ENCODE measurements around the gene FCER2.
"Not testable (repeated sequence)": the region's sequence is repeated elsewhere in the genome, so short reads cannot be mapped to it uniquely, and the experiment has no call there.

FCER2 gene

GRCh38 chr19:7701654-7702457 is at the start of gene FCER2:
FCER2 (minus strand) TSS chr19:7702131; CDS start chr19:7699760, 2,371 bp downstream.
- DNase-seq = no peak

- no peak for DNase-seq
These were observed 49.3 kb upstream of the FCER2 start for GRCh38 chr19:7751157-7751783.

GRCh38 chr19:7748756-7749155 is 46.8 kb upstream of the FCER2 start:
- peak; percentile 41 for DNase-seq

GRCh38 chr19:7748171-7748570 is 46.2 kb upstream of the FCER2 start:
- no peak for DNase-seq

GRCh38 chr19:7746903-7747884 is 45.3 kb upstream of the FCER2 start, which contains the start of gene CD209:
CD209 (minus strand) TSS chr19:7747534; CDS start chr19:7747511, 23 bp downstream.
- DNase-seq = no peak

- DNase-seq = not testable (repeated sequence)
These were observed 44.4 kb upstream of the FCER2 start for GRCh38 chr19:7746306-7746705.

GRCh38 chr19:7744871-7745650 is 43.1 kb upstream of the FCER2 start:
- DNase-seq = no peak

GRCh38 chr19:7744199-7744786 is 42.4 kb upstream of the FCER2 start:
- DNase-seq = no peak

- DNase-seq = no peak
These were observed 41.5 kb upstream of the FCER2 start for GRCh38 chr19:7743425-7743841.

GRCh38 chr19:7742991-7743390 is 41.1 kb upstream of the FCER2 start:
- DNase-seq = no peak

GRCh38 chr19:7742575-7742974 is 40.6 kb upstream of the FCER2 start:
- no peak for DNase-seq

- no peak for DNase-seq
These were observed 38.7 kb upstream of the FCER2 start for GRCh38 chr19:7740682-7741054.

- no peak for DNase-seq
These were observed 38.1 kb upstream of the FCER2 start for GRCh38 chr19:7739801-7740681.

- DNase-seq = no peak
These were observed 37.4 kb upstream of the FCER2 start for GRCh38 chr19:7739211-7739755.

GRCh38 chr19:7738023-7738422 is 36.1 kb upstream of the FCER2 start:
- DNase-seq = no peak

- no peak for DNase-seq
These were observed 35.3 kb upstream of the FCER2 start for GRCh38 chr19:7737215-7737614.

GRCh38 chr19:7736148-7736547 is 34.2 kb upstream of the FCER2 start:
- DNase-seq = no peak

- DNase-seq = peak; percentile 35
These were observed 32.6 kb upstream of the FCER2 start for GRCh38 chr19:7734220-7735203.

- DNase-seq = no peak
These were observed 31.4 kb upstream of the FCER2 start for GRCh38 chr19:7733376-7733775.

Data from hematopoietic multipotent progenitor cell treated with erythropoietin and hydrocortisone succinate and interleukin-3 and kit ligand, for 4 days (in vitro differentiated cells).